Activated B cell treated with CpG ODN at 0.5 μM for 24 hours (primary cell): ENCODE data around the gene MACC1. TPM values are rescaled to one million over a fixed set of nuclear protein-coding genes. Genes with fewer than 3 reads are reported as not detected.

Source experiments
- ATAC-seq: fragments of 200-7000 bp; cut with Tn5 transposase; one replicate; pipeline ENCODE4 v1.10.0; 2021; ENCODE audit warnings: low read depth, mild to moderate bottlenecking, moderate library complexity
- CTCF ChIA-PET: fragments of 350-600 bp; sonication (Branson Sonifier 250); formaldehyde crosslinking; loops from one replicate; lab custom pipeline; 2021; ENCODE audit warnings: antibody characterized with exemption; lab: Charles Lee
- POLR2A ChIA-PET: fragments of 350-600 bp; sonication (Branson Sonifier 250); formaldehyde crosslinking; loops from one replicate; lab custom pipeline; 2021; ENCODE audit warnings: antibody characterized with exemption; lab: Charles Lee
- DNase-seq: peaks from one replicate; pipeline ENCODE4 v3.0.0; 2022
- H3K27ac Mint-ChIP-seq: one replicate; pipeline ENCODE4 v1.8.0; 2020; ENCODE audit warnings: mixed read lengths
- H3K27me3 Mint-ChIP-seq: one replicate; pipeline ENCODE4 v1.8.0; 2021; ENCODE audit warnings: mixed read lengths
- H3K36me3 Mint-ChIP-seq: one replicate; pipeline ENCODE4 v1.8.0; 2021; ENCODE audit warnings: low read depth, mixed read lengths
- H3K4me1 Mint-ChIP-seq: one replicate; pipeline ENCODE4 v1.8.0; 2021; ENCODE audit warnings: mixed read lengths
- H3K4me3 Mint-ChIP-seq: one replicate; pipeline ENCODE4 v1.8.0; 2020; ENCODE audit warnings: mild to moderate bottlenecking, mixed read lengths
- H3K9me3 Mint-ChIP-seq: one replicate; pipeline ENCODE4 v1.8.0; 2020; ENCODE audit warnings: mixed read lengths
- intact Hi-C: fragments of 100-400 bp; cut with micrococcal nuclease; formaldehyde crosslinking; loops from one replicate; pipeline ENCODE4 v1.15.1; 2024
- total RNA-seq: library from RNA; stranded (reverse); gene quantifications from 2 replicates; pipeline ENCODE4 v1.2.3, GENCODE V29; 2022
- TF ChIP-seq, protein P1 (sequence below): fragments of 200-600 bp; IDR thresholded peaks from one replicate; pipeline ENCODE4 v1.8.0; 2022; ENCODE audit warnings: antibody characterized with exemption, mild to moderate bottlenecking

Gene MACC1
- total RNA-seq, 1 donor from 2014 or later = 20.3 TPM

DNA sequence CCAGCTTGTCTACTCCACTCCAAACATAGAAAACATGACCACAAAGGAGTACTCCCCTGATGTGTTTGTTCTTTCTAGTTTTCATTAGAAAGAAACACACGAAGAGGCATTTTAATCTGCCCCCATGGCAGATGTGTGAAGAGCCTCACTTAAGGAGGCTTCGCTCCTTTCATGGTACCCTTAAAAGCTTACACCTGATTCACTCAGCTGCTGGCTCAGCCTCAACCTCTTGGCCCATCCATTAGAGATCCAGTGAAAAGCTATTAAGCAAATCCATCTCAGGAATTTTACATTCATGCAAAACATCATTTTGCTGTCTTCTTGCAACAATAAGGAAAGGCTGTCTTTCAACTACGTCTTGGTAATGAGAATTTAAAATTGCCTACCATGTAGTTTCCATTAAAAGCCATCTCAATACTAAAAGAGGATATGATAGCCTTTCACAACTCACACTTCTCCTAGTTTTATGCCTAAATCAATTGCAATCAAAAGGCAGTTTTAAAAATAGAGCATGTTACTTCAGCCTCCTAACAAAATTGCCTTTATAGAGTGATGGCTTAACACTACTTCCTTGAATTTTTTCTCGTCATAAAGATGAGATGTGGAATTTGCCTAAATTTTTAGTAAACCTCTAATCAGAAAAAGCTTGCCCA, 22.7 kb downstream of the MACC1 start:
- ChIA-PET POLR2A (interaction anchor here (0.8 to 1.7 kb wide), 2 partner anchors 25 kb away, joined by 3 to 5 read pairs; no protein-coding TSS in a partner anchor), CTCF (interaction anchor here (2.3 kb wide), 1 partner anchor 22 kb away, joined by 7 read pairs; no protein-coding TSS in a partner anchor)
- TF ChIP-seq, protein P1, sequence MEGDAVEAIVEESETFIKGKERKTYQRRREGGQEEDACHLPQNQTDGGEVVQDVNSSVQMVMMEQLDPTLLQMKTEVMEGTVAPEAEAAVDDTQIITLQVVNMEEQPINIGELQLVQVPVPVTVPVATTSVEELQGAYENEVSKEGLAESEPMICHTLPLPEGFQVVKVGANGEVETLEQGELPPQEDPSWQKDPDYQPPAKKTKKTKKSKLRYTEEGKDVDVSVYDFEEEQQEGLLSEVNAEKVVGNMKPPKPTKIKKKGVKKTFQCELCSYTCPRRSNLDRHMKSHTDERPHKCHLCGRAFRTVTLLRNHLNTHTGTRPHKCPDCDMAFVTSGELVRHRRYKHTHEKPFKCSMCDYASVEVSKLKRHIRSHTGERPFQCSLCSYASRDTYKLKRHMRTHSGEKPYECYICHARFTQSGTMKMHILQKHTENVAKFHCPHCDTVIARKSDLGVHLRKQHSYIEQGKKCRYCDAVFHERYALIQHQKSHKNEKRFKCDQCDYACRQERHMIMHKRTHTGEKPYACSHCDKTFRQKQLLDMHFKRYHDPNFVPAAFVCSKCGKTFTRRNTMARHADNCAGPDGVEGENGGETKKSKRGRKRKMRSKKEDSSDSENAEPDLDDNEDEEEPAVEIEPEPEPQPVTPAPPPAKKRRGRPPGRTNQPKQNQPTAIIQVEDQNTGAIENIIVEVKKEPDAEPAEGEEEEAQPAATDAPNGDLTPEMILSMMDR = no peak
- no peaks in the 10 kb centered on the region for H3K27me3 Mint-ChIP-seq
- no peak overlapping the region for H3K4me3 Mint-ChIP-seq
- no peak for DNase-seq
- H3K36me3 Mint-ChIP-seq = peaks cover 16% of the 10 kb centered on the region
- intact Hi-C loops = no loop called here
- H3K27ac Mint-ChIP-seq = peak overlapping the region; percentile 18
- H3K4me1 Mint-ChIP-seq = peaks cover 50% of the 10 kb centered on the region
- H3K9me3 Mint-ChIP-seq = peaks cover 4% of the 10 kb centered on the region
- ATAC-seq = no peak

DNA sequence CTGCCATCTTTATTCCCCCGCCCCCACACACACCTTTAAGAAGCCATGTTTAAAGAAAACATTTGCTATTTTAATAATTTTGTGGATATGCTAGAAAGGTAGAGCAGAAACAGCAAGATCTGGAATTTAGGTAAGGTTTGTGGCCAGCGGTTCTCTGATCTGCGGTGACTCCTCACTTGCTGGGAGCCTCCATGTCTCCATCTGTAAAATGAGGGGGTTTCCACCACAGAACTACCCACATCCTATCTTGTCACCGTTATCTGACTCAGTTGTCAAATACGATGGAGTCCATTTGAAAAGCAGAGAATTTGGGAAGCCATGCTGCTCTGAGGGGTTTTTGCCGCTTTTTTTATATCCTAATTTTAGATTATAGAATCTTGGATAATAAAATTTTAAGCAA, 23.3 kb downstream of the MACC1 start:
- ATAC-seq (no peak), DNase-seq (no peak)
- peaks cover 46% of the 10 kb centered on the region for H3K4me1 Mint-ChIP-seq
- peak overlapping the region; percentile 72 for H3K27ac Mint-ChIP-seq
- intact Hi-C loops = no loop called here
- peaks cover 8% of the 10 kb centered on the region for H3K9me3 Mint-ChIP-seq
- TF ChIP-seq, protein P1 = no peak
- no peak overlapping the region for H3K4me3 Mint-ChIP-seq
- peaks cover 20% of the 10 kb centered on the region for H3K36me3 Mint-ChIP-seq
- CTCF ChIA-PET = no interaction called here
- POLR2A ChIA-PET = interaction anchor here (1.7 kb wide), 1 partner anchor 26 kb away, joined by 5 read pairs; no protein-coding TSS in a partner anchor
- H3K27me3 Mint-ChIP-seq = no peaks in the 10 kb centered on the region

DNA sequence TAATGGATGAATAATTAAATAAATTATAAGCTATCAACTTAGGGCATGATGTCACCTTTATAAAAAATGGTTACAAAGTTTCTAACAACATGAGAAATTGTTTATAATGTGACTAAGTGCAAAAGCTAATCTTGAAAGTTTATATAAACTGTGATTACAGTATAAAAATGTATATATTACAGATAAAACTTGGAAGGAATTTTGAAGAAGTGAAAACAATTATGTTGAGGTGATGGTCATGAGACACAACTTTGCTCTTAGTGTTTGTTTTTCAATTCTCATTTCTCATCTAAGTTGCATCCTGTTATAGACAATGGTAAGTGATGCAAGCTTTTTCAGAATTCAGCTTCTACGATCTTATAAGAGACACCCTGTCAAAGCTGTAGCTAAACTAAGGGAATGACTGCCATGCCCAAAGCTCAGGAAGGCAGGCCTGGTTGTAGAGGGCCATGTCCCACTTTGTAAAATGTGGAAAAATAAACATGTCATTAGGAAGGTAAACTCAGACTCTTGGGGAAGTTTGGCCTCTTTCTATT, 23.9 kb downstream of the MACC1 start:
- Mint-ChIP-seq H3K36me3 (peaks cover 22% of the 10 kb centered on the region), H3K27me3 (no peaks in the 10 kb centered on the region), H3K9me3 (peaks cover 8% of the 10 kb centered on the region), H3K4me1 (peaks cover 46% of the 10 kb centered on the region), H3K27ac (peak overlapping the region; percentile 72), H3K4me3 (no peak overlapping the region)
- DNase-seq (no peak), ATAC-seq (no peak)
- TF ChIP-seq, protein P1 = no peak
- CTCF ChIA-PET = interaction anchor here (0.6 kb wide), 1 partner anchor 112 kb away, joined by 5 read pairs; no protein-coding TSS in a partner anchor
- POLR2A ChIA-PET = interaction anchor here (0.7 to 1.7 kb wide), 2 partner anchors 27 to 49 kb away, joined by 3 to 5 read pairs; no protein-coding TSS in a partner anchor
- intact Hi-C loops = no loop called here

DNA sequence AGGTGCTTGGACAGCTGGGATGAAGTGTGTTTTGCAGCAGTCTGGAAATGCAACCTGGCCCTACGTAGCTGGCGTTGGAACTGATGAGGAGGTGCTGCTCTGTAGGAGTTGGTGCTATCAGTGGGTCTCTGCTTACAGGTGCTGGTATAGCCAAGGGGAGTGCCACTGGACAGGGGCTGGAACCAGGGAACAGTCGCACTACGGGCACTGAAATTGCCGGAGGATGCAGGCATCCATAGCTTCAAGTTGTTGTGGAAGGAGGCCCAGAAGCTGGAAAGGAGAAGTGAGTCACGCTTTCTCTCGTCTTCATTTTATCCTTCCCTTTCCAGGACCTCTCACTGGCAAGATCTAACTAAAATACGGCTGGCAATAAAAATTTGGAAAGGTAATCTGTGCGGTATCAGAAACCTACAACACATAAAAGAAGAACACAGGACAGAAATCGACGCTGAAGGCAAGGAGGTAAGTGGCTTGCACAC, 25.8 kb downstream of the MACC1 start:
- ChIA-PET CTCF (no interaction called here), POLR2A (interaction anchor here (1.1 to 1.3 kb wide), 2 partner anchors 28 to 47 kb away, joined by 3 to 4 read pairs; no protein-coding TSS in a partner anchor)
- peak overlapping the region; percentile 7 for H3K4me3 Mint-ChIP-seq
- H3K27me3 Mint-ChIP-seq = no peaks in the 10 kb centered on the region
- intact Hi-C loops = no loop called here
- DNase-seq (no peak), ATAC-seq (no peak)
- TF ChIP-seq, protein P1 = no peak
- H3K4me1 Mint-ChIP-seq = peaks cover 52% of the 10 kb centered on the region
- peaks cover 14% of the 10 kb centered on the region for H3K9me3 Mint-ChIP-seq
- peak overlapping the region; percentile 76 for H3K27ac Mint-ChIP-seq
- peaks cover 23% of the 10 kb centered on the region for H3K36me3 Mint-ChIP-seq
